Peyer's patch (tissue), 4 donors: Measurements from ENCODE around the gene ITGB6.

Experiments
- POLR2A ChIP-seq, 2 donors: fragments of 450-650 bp; IDR thresholded peaks; one replicate each; pipeline ENCODE4 v1.5.1; 2017; ENCODE audit warnings: antibody characterized with exemption in 2 of 2, mild to moderate bottlenecking in 2 of 2, moderate library complexity in 2 of 2
- TF ChIP-seq, protein P1 (sequence below), 6 experiments: fragments of 450-650 bp in 4 of 6; fragments of 200-600 bp in 2 of 6; sonication (generic) in 1 of 6; IDR thresholded peaks; one replicate each; pipeline ENCODE4 v1.5.1; 2017 to 2019; ENCODE audit warnings: antibody characterized with exemption in 6 of 6, mild to moderate bottlenecking in 3 of 6, moderate library complexity in 1 of 6

DNA sequence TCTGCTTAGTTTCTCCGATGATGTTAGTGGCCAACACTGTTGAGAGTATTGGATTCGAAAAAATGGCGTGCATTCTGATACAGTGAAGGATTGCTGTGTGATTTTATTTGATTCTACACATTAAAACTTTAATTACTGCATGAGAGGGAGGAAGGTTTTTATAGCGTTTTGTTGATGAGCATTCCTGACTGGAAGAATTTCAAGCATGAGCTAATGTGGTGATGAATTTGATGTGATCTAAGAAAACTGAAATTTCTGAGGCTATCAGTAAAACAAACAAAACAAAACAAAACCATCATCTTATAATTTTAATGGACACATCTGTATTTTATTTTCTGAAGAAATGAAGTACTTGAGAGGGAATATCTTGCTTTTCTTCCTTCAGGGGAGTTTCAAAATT is 59.6 kb downstream of the ITGB6 start:
- TF ChIP-seq, protein P1, sequence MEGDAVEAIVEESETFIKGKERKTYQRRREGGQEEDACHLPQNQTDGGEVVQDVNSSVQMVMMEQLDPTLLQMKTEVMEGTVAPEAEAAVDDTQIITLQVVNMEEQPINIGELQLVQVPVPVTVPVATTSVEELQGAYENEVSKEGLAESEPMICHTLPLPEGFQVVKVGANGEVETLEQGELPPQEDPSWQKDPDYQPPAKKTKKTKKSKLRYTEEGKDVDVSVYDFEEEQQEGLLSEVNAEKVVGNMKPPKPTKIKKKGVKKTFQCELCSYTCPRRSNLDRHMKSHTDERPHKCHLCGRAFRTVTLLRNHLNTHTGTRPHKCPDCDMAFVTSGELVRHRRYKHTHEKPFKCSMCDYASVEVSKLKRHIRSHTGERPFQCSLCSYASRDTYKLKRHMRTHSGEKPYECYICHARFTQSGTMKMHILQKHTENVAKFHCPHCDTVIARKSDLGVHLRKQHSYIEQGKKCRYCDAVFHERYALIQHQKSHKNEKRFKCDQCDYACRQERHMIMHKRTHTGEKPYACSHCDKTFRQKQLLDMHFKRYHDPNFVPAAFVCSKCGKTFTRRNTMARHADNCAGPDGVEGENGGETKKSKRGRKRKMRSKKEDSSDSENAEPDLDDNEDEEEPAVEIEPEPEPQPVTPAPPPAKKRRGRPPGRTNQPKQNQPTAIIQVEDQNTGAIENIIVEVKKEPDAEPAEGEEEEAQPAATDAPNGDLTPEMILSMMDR (IDR thresholded peaks at IDR 0.05) = no peak
- no peak for TF ChIP-seq POLR2A (IDR thresholded peaks at IDR 0.05)
